ENCODE measurements around the gene ZDHHC12.

GRCh38 chr9:128713411-128713780 lies 10.5 kb downstream of the ZDHHC12 start:
- TF ChIP-seq, protein P1, sequence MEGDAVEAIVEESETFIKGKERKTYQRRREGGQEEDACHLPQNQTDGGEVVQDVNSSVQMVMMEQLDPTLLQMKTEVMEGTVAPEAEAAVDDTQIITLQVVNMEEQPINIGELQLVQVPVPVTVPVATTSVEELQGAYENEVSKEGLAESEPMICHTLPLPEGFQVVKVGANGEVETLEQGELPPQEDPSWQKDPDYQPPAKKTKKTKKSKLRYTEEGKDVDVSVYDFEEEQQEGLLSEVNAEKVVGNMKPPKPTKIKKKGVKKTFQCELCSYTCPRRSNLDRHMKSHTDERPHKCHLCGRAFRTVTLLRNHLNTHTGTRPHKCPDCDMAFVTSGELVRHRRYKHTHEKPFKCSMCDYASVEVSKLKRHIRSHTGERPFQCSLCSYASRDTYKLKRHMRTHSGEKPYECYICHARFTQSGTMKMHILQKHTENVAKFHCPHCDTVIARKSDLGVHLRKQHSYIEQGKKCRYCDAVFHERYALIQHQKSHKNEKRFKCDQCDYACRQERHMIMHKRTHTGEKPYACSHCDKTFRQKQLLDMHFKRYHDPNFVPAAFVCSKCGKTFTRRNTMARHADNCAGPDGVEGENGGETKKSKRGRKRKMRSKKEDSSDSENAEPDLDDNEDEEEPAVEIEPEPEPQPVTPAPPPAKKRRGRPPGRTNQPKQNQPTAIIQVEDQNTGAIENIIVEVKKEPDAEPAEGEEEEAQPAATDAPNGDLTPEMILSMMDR (IDR thresholded peaks at IDR 0.05): no peak
- TF ChIP-seq POLR2A (IDR thresholded peaks at IDR 0.05): no peak

All from esophagus squamous epithelium (tissue), 4 donors.